GM12872 (cell line): ENCODE results near the gene UBC.

ENCODE experiments used
- TF ChIP-seq, protein P1 (sequence below): IDR thresholded peaks from 3 replicates; pipeline ENCODE4 v1.5.1; 2011; ENCODE audit warnings: low read depth, mild to moderate bottlenecking, low read length, moderate library complexity; ENCODE audit not compliant: insufficient read depth

UBC gene

DNA sequence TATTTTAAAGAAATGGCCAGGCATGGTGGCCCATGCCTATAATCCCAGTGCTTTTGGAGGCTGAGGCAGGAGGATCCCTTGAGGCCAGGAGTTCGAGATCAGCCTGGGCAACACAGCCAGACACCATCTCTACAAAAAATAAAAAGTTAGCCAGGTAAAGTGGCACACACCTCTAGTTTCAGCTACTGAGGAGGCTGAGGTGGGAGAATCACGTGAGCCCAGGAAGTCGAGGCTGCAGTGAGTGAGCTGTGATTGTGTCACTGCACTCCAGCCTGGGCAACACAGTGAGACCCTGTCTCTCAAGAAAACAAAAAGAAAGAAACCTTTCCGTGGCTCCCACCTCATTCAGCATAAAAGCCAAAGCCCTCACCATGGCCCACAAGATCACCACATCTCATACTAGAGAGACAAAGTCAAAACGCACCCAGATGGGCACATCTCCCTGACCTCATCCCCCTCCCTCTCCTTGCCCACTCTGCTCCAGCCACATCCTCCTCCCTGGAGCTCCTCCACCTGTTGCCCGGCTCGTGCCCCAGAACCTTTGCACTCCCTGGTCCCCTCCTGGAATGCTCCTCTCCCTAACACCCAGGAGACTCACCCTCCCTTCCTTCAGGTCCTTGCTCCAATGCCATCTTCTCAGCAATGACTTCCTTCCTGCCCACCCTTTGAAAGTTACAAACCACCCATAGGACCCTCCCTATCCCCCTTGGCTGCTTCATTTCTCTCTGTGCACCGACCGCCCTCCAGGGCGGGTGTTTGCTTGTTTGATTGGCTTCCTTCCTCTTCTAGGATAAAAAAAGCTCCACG is 46.0 kb downstream of the UBC start:
- TF ChIP-seq, protein P1, sequence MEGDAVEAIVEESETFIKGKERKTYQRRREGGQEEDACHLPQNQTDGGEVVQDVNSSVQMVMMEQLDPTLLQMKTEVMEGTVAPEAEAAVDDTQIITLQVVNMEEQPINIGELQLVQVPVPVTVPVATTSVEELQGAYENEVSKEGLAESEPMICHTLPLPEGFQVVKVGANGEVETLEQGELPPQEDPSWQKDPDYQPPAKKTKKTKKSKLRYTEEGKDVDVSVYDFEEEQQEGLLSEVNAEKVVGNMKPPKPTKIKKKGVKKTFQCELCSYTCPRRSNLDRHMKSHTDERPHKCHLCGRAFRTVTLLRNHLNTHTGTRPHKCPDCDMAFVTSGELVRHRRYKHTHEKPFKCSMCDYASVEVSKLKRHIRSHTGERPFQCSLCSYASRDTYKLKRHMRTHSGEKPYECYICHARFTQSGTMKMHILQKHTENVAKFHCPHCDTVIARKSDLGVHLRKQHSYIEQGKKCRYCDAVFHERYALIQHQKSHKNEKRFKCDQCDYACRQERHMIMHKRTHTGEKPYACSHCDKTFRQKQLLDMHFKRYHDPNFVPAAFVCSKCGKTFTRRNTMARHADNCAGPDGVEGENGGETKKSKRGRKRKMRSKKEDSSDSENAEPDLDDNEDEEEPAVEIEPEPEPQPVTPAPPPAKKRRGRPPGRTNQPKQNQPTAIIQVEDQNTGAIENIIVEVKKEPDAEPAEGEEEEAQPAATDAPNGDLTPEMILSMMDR, result no peak

DNA sequence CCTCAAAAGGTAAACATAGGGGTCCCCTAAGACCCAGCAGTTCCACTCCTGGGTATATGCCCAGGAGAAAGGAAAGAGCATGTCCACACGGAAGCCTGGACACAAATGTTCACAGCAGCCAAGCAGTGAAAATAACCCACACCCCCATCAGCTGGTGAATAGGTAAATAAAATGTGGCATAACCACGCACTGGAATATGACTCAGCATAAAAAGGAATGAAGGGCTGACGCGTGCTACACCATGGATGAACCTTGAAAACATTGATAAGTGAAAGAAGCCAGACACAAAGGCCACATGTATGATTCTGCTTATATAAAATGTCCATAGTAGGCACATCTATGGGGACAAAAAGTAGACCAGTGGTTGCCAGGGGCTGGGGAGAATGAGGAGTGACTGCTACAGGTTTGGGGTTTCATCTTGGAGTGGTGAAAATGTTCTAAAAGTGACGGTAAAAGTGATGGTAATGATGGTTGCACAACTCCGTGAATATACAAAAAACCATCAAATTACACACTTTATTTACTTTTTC is 47.0 kb downstream of the UBC start:
- TF ChIP-seq, protein P1, result no peak

DNA sequence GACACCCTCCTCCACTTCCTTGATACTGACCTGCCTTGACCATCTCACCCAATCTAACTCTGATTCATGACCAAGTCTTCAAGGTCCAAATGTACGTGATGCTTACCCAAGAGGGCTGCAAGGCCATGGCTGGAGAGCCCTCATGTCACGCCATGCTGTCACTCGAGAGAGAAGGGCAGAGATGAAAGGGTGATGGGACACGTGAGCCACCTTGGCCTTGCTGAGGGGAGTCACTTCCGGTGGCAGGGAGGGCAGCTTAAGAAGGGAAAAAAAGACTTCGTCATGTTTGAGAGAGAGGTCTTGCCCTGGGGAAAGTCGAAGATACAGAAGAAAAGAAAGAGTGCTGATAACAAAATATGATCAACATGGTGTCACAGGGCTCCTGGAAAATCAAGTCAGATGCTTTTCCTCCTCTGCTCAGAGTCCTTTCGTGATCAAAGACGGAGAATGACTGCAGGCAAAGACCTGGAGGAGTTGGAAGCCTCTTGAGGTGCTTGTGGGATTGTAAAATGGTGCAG is 47.5 kb downstream of the UBC start:
- TF ChIP-seq, protein P1, result no peak

DNA sequence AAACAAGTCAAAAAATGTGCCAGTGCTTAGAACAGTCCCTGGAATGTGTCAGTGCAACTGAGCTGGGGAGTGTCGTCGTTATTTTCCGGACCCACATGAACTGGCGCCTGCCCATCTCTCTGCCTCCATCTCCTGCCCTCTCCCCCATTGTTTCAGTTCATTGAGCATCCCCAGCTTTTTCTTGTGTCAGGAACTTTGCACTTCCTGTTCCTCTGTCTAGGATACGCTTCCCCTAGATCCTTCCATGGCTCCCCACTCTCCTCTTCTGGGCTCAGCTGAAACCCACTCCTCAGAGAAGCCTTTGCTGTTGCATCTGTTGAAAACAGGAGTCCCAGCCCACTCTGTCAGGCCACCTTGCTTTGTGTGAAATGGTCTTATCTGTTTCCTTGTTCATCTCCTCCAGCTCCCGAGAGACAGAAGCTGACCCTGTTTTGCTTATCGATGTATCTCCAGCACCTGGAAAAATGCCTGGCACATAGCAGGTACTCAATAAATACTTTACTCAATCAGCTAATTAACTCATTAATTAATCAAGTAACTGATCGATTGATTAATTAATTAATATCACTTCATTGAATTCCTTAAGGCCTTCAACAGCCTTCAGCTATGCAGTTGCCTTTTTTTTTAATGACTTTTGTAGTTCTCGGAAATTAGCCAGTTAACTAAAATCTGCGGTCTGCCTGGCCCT is 48.1 kb downstream of the UBC start:
- TF ChIP-seq, protein P1, result no peak

DNA sequence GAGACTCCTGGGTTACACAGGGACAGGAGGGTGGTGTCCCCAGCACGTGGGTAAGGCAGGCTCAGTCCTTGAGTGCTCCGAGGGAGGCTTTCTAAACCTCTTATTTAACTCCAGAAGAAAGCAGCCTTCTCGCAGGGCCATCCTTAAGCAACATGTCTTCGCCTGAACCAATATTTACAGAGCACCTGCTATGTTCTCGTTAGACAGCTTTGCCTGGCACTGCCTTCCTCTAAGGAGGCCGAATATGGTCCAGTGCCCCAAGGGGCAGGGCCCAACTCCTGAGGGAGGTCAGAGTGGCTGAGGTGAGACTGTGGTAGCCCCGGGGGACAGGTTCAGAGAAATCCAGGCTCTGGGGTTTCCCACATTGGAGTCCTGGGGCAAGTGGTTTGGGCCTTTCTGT is 48.7 kb downstream of the UBC start:
- TF ChIP-seq, protein P1, result no peak

DNA sequence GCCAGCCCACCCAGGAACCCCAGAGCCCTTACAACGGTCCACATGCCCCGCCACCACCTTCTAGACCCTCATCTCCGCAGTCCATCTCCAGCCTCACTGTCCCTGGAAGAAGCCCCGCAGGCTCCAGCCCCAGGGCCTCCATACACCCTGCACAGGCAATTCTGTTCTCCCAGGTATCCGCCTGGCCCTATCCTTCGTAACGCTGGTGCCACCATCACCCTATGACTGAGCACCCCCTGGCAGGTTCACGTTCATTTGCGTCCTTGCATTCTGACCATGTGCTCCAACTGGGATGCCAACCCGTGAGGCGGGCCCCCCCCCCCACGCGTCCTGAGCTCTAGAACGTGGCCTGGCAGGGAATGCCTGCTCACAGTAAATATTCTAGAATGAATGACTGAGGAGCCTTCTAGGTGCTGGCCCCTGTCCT is 50.1 kb downstream of the UBC start:
- TF ChIP-seq, protein P1, result no peak

DNA sequence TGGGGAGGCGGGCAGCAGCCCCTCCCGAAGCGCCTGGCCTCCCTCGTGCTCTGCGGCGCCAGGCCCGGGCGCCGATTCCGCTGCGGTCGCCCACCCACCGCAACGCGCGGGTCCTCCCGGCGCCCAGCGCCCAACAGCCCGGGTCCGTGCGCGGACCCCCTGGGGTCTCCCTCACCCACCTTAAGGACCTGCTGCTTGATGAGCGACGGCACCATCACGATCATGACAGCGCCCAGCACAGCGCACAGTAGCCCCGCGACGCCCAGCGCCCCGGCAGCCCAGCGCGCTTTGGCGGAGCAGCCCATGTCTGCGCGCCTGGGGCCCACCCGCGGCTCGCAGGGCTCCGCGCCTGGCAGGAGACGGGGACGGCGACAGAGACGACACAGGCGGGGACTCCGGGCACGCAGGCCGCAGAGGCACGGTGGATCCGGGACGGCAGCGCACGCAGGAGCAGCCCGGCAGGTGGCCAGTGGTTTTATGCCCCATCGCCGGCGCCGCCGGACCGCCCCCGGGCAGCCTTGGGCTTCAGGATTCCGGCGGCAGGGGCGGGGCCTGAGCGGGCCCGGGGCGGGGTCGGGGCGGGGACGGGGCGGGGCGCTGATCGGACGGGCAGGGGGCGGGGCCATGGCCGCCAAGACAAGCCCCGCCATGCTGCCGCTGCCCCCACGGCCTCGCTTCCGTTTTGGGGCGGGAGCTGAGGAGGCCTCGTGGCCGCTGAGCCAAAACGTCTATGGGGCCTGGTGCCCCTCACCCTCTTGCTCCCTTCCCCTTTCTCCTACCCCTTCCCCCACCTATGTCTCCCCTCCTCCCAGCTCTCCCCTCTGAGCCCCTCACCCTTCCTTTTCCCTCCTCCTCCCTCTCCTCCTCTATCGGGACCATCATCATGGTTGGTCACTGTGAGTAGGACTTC is 50.8 kb downstream of the UBC start, which contains the start of gene SCARB1:
Gene SCARB1, minus strand, starts transcription at position 449 of the 910 bp plus-strand sequence. Its CDS starts 144 bp downstream, at position 305.
- TF ChIP-seq, protein P1, result no peak
